PFSK-1 (cell line): ENCODE data around the gene NAV2.

Experiments used
- FOXP2 ChIP-seq: optimal IDR thresholded peaks from 2 replicates; pipeline ENCODE3; 2011; ENCODE audit warnings: borderline replicate concordance, control low read depth, inconsistent platforms; ENCODE audit not compliant: insufficient read depth; ENCODE audit errors: extremely low read length, extremely low read depth
- POLR2AphosphoS5 ChIP-seq: IDR thresholded peaks from 2 replicates; pipeline ENCODE4 v1.6.1; 2012; ENCODE audit warnings: low read depth, mild to moderate bottlenecking, control low read depth, low read length, moderate library complexity
- SIN3A ChIP-seq: IDR thresholded peaks from 2 replicates; pipeline ENCODE4 v1.6.1; 2012; ENCODE audit warnings: mild to moderate bottlenecking, low read length, moderate library complexity, borderline replicate concordance; ENCODE audit not compliant: insufficient read depth
- TAF1 ChIP-seq: IDR thresholded peaks from 2 replicates; pipeline ENCODE4 v1.6.1; 2012; ENCODE audit warnings: low read length, control low read depth, borderline replicate concordance; ENCODE audit not compliant: insufficient read depth
- TF ChIP-seq, protein P1 (sequence below), 2 experiments: IDR thresholded peaks; 2 replicates each; pipeline versions ENCODE4 v1.6.1 to v1.8.0; 2011 to 2012; ENCODE audit warnings: low read depth in 2 of 2, low read length in 2 of 2, control low read depth in 1 of 2, inconsistent platforms in 1 of 2, mild to moderate bottlenecking in 1 of 2, moderate library complexity in 1 of 2; ENCODE audit not compliant: insufficient read depth in 1 of 2

The NAV2 gene

DNA sequence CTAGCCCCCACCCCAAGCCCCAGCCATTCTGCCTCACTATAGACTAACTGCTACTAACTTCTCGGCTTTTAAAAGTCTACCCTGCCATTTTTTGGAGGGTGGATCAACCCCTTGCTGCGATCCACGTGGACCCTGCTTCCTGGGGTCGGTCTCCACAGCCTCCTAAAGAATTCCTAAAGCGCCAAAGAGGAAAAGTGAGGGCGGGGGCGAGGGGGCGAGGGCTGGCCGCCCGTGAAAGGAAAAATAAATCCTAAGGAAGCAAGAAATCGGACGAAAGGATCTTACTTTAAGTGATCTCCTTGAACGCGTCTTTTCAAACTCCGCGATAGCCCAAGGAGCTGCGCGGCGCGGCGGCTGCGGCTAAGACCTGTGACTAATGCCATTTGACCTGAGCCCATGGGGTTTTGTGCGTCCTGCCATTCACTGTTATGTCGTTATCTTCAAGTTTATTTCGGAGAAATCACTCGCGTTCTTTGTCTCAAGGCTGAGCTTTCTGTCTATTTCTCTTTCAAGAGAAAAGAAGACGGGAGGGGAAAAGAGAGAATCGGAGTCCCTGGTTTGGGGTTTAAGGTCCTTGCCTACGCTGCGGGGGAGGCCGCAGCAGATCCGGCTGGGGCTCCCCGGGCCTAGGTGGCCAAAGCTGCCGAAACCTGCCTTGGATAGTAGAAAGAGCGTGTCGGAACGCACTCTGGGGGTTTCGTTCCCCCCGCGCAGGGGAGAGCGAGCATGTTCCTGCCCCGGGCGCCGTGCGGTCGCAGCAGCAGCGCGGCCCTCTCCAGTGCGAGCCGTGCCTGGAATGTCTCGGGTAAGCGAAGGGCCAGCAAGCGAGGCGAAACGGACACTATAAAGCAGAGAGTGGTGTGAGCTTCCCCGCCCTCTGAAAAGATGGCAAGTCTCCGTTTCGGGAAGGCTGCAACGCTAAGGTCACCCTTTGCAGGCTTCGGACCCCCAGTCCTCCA lies 450.5 kb downstream of the NAV2 start:
- TF ChIP-seq SIN3A: no peak
- TF ChIP-seq, protein P1, sequence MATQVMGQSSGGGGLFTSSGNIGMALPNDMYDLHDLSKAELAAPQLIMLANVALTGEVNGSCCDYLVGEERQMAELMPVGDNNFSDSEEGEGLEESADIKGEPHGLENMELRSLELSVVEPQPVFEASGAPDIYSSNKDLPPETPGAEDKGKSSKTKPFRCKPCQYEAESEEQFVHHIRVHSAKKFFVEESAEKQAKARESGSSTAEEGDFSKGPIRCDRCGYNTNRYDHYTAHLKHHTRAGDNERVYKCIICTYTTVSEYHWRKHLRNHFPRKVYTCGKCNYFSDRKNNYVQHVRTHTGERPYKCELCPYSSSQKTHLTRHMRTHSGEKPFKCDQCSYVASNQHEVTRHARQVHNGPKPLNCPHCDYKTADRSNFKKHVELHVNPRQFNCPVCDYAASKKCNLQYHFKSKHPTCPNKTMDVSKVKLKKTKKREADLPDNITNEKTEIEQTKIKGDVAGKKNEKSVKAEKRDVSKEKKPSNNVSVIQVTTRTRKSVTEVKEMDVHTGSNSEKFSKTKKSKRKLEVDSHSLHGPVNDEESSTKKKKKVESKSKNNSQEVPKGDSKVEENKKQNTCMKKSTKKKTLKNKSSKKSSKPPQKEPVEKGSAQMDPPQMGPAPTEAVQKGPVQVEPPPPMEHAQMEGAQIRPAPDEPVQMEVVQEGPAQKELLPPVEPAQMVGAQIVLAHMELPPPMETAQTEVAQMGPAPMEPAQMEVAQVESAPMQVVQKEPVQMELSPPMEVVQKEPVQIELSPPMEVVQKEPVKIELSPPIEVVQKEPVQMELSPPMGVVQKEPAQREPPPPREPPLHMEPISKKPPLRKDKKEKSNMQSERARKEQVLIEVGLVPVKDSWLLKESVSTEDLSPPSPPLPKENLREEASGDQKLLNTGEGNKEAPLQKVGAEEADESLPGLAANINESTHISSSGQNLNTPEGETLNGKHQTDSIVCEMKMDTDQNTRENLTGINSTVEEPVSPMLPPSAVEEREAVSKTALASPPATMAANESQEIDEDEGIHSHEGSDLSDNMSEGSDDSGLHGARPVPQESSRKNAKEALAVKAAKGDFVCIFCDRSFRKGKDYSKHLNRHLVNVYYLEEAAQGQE (IDR thresholded peaks at IDR 0.05; ENCODE audit: insufficient read depth in 1 of 2, low read depth in 2 of 2, low read length in 2 of 2): no peak
- no peak for TF ChIP-seq POLR2AphosphoS5
- TF ChIP-seq TAF1: no peak
- no peak for TF ChIP-seq FOXP2

DNA sequence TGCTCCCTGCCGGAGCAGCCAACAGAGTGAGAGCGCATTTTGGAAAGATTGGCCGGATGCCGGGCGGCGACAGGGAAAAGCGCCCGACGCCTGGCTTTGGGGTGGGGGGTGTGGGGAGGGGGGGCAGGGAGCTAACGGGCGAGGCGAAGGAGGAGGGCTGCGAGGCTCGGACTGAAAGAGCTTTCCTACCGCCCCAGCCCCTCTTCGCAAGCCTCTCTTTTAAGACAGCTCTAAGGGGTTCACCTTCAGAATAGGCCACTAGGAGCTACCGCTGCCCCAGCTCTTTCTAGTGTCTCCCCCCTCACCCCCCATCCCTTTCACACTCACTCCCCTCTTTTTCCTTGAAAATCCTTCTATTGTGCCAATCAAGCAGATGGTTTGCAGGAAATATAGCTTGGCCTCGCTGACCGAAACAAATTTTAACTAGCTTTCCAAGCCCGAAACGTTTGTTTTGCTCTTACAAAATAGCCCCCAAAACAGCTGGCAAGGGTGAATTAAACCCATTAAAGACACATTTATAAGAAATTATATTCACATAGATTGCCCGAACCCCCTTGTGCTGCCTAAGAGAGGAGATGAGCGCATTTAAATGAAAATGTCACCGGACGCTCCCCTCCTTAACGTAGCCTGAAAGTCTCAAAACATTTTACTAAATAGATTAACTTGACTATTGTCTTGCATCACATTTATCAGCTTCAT lies 451.3 kb downstream of the NAV2 start:
- TF ChIP-seq TAF1 (no peak), FOXP2 (no peak), SIN3A (no peak), POLR2AphosphoS5 (no peak)
- TF ChIP-seq, protein P1 (IDR thresholded peaks at IDR 0.05; ENCODE audit: insufficient read depth in 1 of 2, low read depth in 2 of 2, low read length in 2 of 2): no peak
